Activated effector memory CD4-positive, alpha-beta T cell treated with Interleukin-2 at 50 U/mL for 16 hours (primary cell): ENCODE results near the gene MAN1C1.

ENCODE experiments used
- DNase-seq: peaks from one replicate; pipeline ENCODE4 v3.0.0-alpha.2; 2020

The MAN1C1 gene

DNA sequence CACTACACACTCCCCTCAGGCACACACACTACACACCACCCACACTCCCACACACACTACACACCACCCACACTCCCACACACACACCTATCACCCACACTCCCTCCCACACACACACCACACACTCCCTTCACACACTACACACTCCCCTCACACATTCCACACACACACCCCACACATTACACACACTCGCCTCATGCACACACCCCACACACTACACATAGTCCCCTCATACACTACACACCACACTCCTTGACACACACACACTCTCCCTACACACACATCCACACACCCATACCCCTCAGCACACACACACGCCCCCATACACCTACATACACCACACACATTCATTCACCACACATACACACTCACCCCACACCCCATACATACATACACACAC is 152.4 kb downstream of the MAN1C1 start:
- no peak for DNase-seq

DNA sequence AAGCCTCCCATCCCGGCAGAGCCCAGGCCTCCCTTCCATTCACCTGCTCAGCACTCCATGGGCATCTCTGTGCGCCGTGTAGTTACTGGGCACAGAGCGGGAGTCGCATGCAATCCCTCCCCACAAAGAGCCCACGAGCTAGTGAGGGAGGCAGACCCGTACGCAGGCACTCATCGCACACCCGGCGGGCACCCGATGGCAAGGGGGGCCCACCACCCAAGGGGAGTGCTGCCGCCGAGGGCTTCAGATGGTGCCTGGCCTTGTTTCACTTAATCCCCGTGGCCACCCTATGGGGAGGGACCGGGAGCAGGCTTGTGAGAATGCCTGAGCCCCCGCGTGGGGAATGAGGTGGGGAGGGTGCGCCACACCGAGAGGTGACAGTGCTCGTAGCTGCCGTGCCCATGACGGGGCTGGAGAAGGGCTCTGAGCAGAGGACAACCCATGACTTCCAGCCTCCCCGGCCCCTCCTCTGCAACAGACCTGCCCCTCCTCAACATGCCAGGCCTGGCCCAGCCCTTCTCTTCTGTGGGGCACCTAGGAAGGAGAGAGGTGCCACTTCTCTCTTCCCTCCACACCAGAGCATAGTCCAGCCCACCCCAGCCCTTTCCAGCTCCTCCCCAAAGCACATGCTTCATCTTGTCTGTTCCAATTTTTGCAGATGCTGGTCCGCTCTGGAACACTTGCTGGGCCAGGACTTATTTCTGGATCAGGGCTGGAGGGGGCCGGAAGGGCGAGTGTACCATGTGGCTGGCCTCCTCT is 153.2 kb downstream of the MAN1C1 start:
- no peak for DNase-seq

DNA sequence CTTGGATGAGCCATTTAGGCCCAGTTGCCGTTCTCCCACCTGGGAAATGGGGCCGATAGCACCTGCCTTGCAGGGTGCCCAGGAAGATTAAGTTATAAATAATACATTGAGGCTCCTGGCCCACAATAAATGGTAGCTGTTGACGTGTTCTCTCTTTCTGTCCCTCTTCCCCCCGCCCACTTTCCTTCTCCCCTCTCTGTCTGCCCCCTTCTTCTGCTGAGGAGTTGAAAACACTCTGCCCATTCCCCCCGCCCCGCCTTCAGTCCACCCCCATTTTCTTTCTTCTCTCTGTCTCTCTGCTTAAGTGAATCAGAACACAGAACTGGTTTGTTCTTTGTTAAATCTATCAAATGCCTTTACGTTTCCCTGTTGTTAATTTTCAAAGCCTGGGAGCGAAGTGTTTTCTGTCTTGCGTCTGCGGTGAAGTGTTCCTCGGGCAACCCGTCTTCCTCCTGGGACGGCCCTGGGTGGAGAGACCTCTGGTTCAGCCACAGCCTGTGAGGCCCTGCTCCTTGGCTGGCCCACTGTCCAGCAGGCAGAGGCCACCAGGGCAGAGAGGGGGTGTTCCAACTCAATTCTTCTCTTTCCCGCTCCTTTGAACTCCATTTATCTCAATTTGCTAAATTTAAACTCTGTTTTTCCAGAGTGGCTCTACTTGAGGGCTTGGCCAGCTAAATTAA is 154.1 kb downstream of the MAN1C1 start:
- no peak for DNase-seq

DNA sequence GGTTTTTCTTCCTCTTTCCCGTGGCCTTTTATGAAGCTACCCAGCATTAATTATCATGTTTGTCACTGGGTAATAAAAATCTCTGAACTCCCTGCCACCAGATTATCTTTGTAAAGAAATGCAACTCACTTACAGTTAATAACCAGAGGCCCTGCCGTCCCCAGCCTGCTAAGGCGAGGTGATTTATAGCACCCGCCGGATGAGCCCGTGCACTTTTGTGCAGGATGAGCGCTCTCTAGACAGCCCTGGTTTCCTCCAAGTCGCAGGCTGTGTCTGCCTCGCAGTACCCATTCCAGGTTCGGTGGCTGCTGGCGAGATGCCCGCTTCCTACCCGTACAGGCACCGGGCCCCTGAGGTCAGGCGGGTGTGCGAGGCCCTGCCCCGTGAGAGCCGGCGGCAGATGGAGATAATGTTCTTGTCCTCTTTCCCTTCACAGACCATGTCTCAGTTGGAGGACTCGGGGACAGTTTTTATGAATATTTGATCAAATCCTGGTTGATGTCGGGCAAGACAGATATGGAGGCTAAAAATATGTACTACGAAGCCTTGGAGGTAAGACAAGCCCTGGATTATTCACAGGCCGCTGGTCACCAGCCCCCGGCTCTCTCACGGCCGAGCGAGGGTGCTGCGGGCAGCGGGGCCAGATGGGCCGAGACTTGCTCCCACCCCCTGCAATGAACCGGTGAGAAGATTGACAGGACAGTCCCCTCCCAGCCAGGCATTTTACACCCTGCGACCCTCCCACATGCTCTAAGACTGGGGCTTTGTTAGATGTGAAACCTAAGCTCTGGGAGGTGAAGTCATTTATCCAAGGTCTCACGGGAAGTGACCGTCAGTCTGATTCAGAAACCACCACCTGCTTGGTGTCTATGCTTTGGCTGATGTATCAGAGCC is 154.9 kb downstream of the MAN1C1 start:
- no peak for DNase-seq

DNA sequence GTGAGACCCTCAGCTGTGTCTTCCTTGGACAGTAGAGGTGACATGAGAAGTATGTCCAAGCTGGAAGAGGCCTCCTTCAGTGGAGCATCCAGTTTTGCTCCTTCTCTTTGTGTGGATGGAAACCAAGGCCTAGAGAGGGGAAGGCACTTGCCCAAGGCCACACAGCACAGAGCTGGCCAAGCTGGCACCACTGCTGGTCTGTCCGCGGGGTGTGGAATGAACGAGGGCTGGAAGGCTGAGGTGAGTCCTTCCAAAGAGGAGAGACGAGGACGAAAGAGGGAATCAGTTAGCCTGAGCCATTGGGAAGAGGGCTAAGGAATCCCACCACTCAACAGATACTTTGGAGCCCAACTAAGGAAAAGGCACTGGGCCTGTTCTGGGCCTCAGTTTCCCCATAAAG is 155.6 kb downstream of the MAN1C1 start:
- no peak for DNase-seq

DNA sequence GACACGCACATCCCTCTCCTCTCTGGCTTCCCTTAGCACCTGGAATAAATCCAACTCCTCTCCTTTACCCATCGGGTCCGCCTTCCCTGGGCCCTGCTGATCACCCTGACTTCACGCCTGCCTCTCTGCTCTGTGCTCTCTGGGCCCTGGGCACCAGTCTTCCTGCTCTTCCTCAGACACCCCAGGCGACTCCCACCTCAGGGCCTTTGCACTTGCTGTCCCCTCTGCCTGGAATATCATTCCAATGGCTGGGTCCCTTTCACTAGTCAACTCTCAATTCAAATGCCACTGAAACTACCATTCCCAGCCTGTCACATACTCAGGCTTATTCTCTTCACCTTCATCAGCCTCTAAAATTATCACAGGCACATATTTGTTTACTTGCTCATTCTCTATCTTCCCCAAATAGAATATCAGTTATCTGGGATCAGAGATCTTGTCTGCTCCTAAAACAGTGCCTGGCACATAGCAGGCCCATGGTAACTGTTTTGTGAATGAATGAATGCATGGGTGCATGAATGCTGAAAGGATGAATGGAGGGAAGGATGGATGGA is 156.2 kb downstream of the MAN1C1 start:
- no peak for DNase-seq

DNA sequence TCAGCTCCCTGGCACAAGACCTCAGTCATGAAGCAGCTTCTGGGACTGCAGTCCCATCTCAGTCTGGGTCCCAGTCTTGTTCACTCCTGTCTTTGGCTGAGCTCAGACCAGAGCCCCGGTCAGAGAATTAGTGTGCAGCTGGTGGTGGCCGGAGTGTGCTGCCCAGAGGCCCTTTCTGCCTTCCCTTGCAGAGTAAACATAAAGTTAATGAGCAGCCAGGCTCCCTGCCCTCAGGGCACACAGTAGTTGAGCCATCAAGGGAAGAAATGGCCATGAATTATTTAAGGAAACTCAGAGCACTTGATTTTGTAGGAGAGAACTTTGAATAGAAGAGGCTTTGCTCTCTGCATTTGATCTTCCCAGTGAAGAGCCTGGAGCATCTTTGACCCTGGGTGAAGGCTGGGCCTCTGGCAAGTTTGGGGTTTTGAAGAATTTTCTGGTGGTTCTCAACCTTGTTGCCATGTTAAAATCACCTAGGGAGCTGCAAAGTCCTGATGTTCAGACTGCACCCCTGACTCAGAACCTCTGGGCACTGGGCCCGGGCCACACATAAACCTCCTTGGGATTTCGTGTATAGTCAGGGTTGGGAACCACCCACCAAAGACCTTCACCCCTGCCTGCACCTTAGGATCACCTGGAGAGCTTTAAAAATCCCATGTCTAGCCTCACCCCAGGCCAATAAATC is 157.0 kb downstream of the MAN1C1 start:
- DNase-seq: no peak

DNA sequence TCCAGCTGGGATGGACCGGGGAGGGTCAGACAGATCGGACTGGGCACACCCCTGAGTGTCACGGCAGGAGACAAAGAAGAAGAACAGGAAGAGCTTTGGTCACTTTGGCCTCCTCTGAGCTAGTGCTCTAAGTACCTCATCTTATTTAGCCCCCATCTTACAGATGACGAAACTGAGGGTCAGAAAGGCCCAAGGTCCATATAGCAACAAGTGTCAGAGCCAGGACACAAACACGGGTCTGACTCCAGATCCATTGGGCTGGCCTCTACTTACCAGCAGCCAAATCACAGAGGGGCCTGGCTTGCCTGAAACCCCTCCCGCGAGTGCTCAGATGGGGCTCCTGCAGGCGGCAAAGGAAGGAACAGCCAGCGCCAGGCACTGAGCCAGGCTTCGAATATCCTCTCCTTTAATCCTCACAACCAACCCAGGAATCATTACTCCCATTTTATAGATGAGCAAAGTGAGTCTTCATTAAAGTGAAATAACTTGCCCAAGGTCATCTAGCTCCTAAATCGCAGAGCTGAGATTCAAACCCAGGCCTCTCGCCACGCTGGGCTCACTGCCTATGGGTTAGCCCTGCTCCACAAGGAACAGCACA is 157.7 kb downstream of the MAN1C1 start:
- DNase-seq: no peak

DNA sequence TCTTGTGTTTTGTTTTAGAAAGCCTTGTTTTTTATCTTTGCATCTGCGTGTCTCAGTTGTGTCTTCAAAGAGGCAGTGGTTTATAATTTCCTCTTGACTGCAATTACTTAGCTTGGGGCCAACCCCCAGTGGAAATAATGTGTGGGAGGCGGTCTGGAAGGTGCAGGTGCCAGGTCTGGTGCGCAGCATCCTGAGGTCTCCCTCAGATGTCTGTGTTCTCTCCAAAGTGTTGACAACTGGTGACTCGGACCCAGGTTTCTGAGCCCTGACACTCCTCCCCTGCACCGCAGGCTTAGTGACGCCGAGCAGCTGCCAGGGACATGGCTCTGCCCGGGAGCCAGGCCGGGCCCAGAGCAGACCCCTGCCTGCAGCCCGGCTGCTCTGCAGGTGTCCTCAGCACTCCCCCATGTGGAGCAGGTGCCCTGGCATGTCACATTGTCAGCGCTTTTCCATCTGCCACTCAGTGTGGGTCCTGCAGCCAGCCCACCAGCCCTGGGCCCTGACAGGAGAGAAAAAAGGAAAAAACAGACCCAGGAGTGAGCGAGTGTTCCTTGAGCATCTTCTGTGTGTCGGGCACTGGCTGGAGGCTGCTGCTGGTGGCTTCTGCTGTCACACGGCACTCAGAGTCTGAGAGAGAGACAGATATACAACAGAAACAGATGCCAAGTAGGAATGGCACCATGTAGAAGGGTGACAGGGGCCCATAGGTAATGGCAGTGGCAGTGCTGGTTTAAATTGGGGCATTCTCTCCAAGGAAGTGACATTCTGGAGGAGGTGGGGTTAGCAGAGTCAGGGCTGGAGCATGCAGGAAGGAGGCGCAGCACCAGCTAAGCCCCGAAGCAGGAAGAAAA is 158.6 kb downstream of the MAN1C1 start:
- peak; percentile 71 for DNase-seq

DNA sequence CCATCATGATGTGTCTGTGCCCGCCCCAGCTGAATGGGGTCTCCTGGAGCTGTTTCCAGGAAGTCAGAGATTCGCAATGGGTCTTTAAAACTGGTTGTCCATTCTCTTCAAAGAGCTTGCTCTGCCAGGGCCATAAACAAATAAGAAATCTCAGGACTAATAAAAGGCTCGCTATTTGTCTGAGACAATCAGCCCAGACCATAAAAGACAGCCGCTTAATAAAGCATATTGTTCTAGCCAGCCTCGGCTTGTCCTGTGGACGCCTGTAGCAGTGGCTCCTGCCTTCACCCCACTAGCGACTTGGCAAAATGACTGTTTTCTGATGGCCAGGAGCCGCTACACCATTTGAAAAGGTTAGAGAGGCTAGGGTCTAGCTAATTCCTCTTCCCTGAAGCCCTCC is 162.8 kb downstream of the MAN1C1 start:
- no peak for DNase-seq

DNA sequence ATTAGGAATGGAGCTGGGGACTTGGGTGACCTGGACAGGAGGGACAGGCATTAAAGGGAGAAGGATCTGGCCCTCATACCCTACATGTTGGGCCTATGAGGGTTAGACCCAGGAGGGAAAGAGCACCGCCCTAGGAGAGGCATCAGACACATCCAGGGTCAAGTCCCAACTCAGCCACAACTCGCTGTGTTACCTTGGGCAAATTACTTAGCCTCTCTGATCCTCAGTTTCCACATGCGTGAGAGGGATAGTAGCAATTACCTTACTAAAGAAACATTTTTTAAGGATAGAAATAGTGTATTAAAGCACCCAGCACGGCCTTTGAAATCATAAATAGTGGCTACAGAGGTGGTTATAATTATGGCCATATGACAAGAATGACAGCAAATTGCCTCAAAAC is 163.3 kb downstream of the MAN1C1 start:
- no peak for DNase-seq

DNA sequence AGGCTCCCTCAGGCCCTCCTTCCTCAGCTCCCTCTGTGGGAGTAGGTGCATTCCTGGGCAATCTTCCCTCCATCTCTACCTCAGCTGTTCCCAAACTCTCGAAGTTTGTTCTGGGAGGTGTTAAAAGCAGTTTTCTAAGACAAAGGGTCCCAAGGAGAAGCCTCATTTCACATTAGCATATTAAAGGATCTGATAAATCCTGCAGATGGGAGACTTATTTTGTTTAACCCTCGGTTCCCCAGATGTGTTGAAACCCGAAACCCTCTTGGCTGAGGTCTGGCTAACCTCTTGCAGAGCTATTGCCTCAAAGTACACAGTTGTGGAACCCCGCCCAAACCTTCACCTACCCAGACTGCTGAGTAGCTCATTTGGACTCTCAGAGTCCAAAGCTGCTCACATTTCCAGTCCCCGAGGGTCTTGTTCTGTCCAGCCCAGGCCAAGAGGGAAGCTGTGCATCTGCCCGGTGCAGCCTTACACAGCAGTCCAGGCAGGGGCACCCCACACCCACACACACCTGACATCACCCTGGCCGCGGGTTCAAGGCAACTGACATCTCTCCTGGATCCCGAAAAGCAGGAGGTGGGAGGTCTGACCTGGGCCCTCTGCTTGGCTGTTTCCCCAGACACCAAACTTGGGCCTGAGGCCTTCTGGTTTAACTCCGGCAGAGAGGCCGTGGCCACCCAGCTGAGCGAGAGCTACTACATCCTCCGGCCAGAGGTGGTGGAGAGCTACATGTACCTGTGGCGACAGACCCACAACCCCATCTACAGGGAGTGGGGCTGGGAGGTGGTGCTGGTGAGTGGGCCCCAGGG is 163.9 kb downstream of the MAN1C1 start:
- no peak for DNase-seq

DNA sequence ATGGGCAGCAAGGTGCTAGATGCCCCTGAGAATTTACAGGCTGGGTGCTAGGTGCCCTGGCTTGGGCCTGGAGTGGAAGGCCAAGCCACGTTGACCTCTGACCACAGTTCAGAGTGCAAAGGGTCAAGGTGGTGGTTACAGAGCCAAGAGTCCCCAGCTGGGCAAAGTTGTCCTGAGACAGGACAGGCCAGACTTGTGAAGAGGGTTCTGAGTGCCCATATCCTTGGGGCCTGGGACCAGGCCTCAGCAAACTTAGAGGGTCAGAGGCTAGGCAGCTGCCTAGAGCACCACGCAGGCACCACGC is 164.5 kb downstream of the MAN1C1 start:
- DNase-seq: no peak

DNA sequence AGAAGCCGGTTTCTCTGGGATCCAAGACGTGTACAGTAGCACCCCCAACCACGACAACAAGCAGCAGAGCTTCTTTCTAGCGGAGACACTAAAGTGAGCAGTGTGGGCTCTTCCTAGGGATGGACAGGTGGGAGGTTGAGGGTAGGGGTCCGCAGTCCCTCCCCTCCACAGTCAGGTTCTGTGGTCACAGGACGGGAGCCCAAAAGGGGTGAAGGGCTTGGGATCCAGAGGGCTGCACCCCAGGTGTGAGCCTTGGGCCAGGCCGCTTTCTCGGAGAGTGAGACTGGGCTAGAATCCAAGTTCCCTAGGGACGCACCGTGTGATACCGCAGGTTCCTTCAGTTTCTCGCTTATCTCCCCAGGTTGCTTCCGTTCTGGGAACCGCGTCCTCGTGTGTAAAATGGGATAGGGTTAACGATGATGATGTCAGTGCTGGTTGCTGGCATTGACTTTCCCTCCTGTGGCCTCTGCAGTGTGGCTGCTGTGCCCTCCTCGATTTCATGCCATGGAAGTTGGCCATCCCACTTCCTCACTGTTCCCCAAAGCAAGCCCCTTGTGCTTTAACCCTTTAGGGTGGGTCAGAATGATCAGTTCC is 166.1 kb downstream of the MAN1C1 start:
- DNase-seq: no peak

DNA sequence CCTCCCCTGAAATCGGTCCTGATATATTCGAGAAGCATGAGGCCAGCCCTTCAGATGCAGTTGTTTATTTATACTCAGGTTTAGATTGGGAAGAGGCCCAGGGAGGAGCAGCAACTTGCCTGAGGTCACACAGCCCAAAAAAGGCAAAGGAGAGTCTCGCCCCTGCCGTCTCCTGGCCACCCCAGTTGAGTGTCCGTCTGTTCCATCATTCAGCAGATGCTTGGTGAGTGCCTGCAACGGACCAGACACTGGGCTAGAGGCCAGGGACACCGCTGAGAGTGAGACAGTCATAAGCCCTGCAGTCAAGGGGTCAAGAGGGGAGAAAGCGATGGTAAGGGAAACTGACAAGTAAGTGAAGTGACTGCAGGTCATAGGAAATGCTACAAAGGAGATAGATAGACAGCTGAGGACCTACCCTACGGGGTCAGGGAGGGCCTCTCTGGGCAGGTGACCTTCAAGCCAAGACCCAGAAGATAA is 168.0 kb downstream of the MAN1C1 start:
- no peak for DNase-seq

DNA sequence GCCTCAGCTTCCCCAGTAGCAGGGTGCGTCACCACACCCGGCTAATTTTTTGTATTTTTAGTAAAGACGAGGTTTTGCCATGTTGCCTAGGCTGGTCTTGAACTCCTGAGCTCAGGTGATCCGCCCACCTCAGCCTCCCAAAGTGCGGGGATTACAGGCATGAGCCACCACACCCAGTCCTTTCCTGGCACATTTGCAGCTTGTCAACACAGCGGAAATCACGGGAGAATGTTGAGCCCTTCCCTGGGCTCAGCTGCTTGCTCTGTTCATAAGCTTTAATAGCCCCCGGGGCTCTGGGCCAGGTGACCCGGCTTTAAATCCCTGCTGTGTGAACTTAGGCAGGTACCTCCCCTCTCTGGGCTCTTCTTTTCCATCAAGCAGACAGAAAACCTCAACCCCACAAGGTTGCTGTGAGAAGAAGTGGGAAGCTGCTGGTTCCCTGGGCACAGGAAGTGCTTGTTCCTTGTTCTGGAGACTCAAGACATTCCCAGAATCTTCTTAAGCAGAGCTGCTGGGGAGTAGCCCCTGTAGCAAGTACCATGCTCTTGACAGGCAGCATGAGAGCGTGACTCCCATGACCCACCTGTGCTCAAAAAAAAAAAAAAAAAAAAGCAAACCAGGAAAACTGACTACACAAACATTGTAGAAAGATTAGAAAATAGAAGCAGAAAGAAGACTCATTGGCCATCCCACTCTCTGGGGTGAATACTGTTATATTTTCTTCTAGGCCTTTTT is 168.9 kb downstream of the MAN1C1 start:
- no peak for DNase-seq

DNA sequence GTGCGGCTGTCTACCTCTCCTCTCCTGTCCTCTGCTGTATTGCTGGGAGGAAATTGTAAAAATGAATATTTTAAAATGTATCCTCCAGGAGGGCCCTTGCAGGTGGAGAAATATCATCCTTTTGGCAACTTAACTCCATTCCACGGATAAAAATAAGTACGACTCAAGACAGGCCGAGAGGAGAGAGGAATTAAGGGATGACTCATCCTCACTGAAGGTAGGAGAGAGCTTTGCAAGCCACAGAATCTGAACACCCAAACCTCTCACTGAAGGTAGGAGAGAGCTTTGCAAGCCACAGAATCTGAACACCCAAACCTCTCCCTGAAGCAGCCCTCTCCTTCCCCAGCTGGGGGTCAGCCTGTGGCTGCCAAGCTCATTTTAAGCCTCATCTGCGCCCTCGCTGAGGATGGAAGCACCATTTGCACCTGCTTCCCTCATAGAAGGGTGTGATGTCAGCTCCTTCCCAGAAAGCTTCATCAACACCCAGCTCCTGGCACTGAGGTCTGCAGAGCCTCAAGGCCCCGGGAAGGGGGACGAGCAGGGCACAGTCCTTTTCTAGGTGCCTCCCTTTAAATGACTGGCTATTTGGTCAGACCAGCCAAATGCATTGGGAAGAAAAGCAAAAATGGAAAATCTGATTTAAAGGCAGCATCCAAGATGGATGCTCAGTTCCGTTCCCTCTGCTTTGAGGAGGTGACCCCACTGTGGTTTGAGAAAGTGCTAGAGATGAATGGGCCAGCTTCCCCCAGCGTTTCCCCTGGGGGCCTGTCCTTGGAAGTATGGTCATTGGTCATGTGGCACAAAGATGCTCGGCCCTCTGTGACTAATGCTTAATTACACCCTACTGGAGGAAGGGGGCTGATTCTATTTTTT is 170.5 kb downstream of the MAN1C1 start:
- no peak for DNase-seq

DNA sequence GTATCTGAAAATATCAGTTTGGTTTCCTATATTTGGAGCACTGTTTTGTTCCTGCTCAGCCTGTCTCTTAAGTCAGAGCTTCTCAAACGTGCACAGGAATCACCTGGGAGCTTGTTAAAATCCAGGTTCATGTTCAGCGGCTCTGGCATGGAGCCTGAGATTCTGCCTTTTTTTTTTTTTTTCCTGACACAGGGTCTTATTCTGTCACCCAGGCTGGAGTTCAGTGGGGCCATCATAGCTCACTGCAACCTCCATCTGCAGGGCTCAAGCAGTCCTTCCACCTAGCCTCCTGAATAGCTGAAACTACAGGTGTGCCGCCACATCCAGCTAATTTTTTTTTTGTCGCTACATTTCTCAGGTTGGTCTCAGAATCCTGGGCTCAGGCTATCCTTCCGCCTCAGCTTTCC is 171.2 kb downstream of the MAN1C1 start:
- no peak for DNase-seq
